Measurements from ENCODE around the gene VAMP7.
"Not testable (repeated sequence)": the region's sequence is repeated elsewhere in the genome, so short reads cannot be mapped to it uniquely, and the experiment has no call there.

The VAMP7 gene

GRCh38 chrX:155907661-155908060 lies 26.5 kb downstream of the VAMP7 start:
- not testable (repeated sequence) for DNase-seq (ENCODE audit: low read depth)

- DNase-seq (ENCODE audit: low read depth): no peak
Observed at GRCh38 chrX:155923200-155923599, 42.1 kb downstream of the VAMP7 start.

- DNase-seq (ENCODE audit: low read depth): not testable (repeated sequence)
Observed at GRCh38 chrX:155930852-155931618, 49.9 kb downstream of the VAMP7 start.

- no peak for DNase-seq (ENCODE audit: low read depth)
Observed at GRCh38 chrX:155938132-155938531, 57.0 kb downstream of the VAMP7 start.

- DNase-seq (ENCODE audit: low read depth): no peak
Observed at GRCh38 chrX:155949098-155949497, 68.0 kb downstream of the VAMP7 start.

GRCh38 chrX:155951237-155951789 lies 70.2 kb downstream of the VAMP7 start:
- DNase-seq (ENCODE audit: low read depth): no peak

GRCh38 chrX:155953055-155953454 lies 71.9 kb downstream of the VAMP7 start:
- DNase-seq (ENCODE audit: low read depth): no peak

- no peak for DNase-seq (ENCODE audit: low read depth)
Observed at GRCh38 chrX:155954793-155955192, 73.6 kb downstream of the VAMP7 start.

GRCh38 chrX:155956099-155956498 lies 75.0 kb downstream of the VAMP7 start:
- DNase-seq (ENCODE audit: low read depth): no peak

- DNase-seq (ENCODE audit: low read depth): no peak
Observed at GRCh38 chrX:155956649-155957048, 75.5 kb downstream of the VAMP7 start.

- no peak for DNase-seq (ENCODE audit: low read depth)
Observed at GRCh38 chrX:155957843-155958242, 76.7 kb downstream of the VAMP7 start.

- DNase-seq (ENCODE audit: low read depth): no peak
Observed at GRCh38 chrX:155959018-155959587, 78.0 kb downstream of the VAMP7 start.

GRCh38 chrX:155962906-155963305 lies 81.8 kb downstream of the VAMP7 start:
- no peak for DNase-seq (ENCODE audit: low read depth)

GRCh38 chrX:155966876-155967275 lies 85.7 kb downstream of the VAMP7 start:
- DNase-seq (ENCODE audit: low read depth): no peak

GRCh38 chrX:155967653-155968325 lies 86.6 kb downstream of the VAMP7 start:
- DNase-seq (ENCODE audit: low read depth): no peak

- no peak for DNase-seq (ENCODE audit: low read depth)
Observed at GRCh38 chrX:155968326-155968661, 87.1 kb downstream of the VAMP7 start.

GRCh38 chrX:155968791-155969190 lies 87.6 kb downstream of the VAMP7 start:
- DNase-seq (ENCODE audit: low read depth): no peak

GRCh38 chrX:155971658-155972057 lies 90.5 kb downstream of the VAMP7 start:
- DNase-seq (ENCODE audit: low read depth): not testable (repeated sequence)

GRCh38 chrX:155972241-155972640 lies 91.1 kb downstream of the VAMP7 start:
- not testable (repeated sequence) for DNase-seq (ENCODE audit: low read depth)

GRCh38 chrX:155983326-155983725 lies 102.2 kb downstream of the VAMP7 start:
- no peak for DNase-seq (ENCODE audit: low read depth)

GRCh38 chrX:155985208-155985607 lies 104.1 kb downstream of the VAMP7 start:
- no peak for DNase-seq (ENCODE audit: low read depth)

- not testable (repeated sequence) for DNase-seq (ENCODE audit: low read depth)
Observed at GRCh38 chrX:155986995-155987394, 105.8 kb downstream of the VAMP7 start.

- no peak for DNase-seq (ENCODE audit: low read depth)
Observed at GRCh38 chrX:155988859-155989258, 107.7 kb downstream of the VAMP7 start.

Data from fibroblast of gingiva (primary cell).